CD14-positive monocyte (primary cell): ENCODE results near the gene EME2. TPM values are rescaled to one million over a fixed set of nuclear protein-coding genes. Genes with fewer than 3 reads are reported as not detected.

Experiments used
- DNase-seq, 3 donors: peaks; one replicate each; pipeline ENCODE4 v3.0.0-alpha.2; 2011 to 2022
- H2AFZ ChIP-seq: 2 replicates; pipeline ENCODE4 v1.6.0; 2012; ENCODE audit warnings: mild to moderate bottlenecking, low read depth, low read length, inconsistent platforms; ENCODE audit not compliant: insufficient read depth, poor library complexity, severe bottlenecking
- H3K27ac ChIP-seq, 2 donors: 1 replicate in 1 of 2; 2 replicates in 1 of 2; pipeline ENCODE4 v1.5.1; 2012 to 2013; ENCODE audit warnings: low read length in 2 of 2, control low read depth in 1 of 2, inconsistent platforms in 1 of 2, low read depth in 1 of 2, mild to moderate bottlenecking in 1 of 2
- H3K27me3 ChIP-seq, 2 donors: one replicate each; pipeline versions ENCODE4 v1.6.0 to v1.6.1; 2011 to 2013; ENCODE audit warnings: low read length in 2 of 2; ENCODE audit not compliant: control insufficient read depth in 2 of 2, insufficient read depth in 2 of 2
- H3K36me3 ChIP-seq, 2 donors: replicated peaks in 1 of 2; 1 replicate in 1 of 2; 2 replicates in 1 of 2; pipeline versions ENCODE4 v1.5.1 to v1.6.1; 2012 to 2013; ENCODE audit warnings: low read length in 2 of 2, control low read depth in 1 of 2, inconsistent platforms in 1 of 2, mild to moderate bottlenecking in 1 of 2; ENCODE audit not compliant: insufficient read depth in 2 of 2, control insufficient read depth in 1 of 2
- H3K4me1 ChIP-seq, 2 donors: 1 replicate in 1 of 2; 2 replicates in 1 of 2; pipeline versions ENCODE4 v1.5.1 to v1.6.1; 2012 to 2013; ENCODE audit warnings: low read length in 2 of 2, control low read depth in 1 of 2, inconsistent platforms in 1 of 2, mild to moderate bottlenecking in 1 of 2, moderate library complexity in 1 of 2; ENCODE audit not compliant: insufficient read depth in 2 of 2, control insufficient read depth in 1 of 2
- H3K4me2 ChIP-seq: replicated peaks from 2 replicates; pipeline ENCODE3; 2012; ENCODE audit warnings: low read length, moderate library complexity, mild to moderate bottlenecking; ENCODE audit not compliant: poor library complexity, severe bottlenecking; ENCODE audit errors: extremely low read depth
- H3K4me3 ChIP-seq, 3 experiments: fragments of 200-600 bp in 1 of 3; sonication (generic) in 1 of 3; replicated peaks in 1 of 3; 1 replicate in 2 of 3; 2 replicates in 1 of 3; pipeline ENCODE4 v1.5.1; 2011 to 2013; ENCODE audit warnings: low read length in 3 of 3, mild to moderate bottlenecking in 3 of 3, control low read depth in 2 of 3, low read depth in 2 of 3, inconsistent platforms in 1 of 3, moderate library complexity in 1 of 3
- H3K79me2 ChIP-seq: 2 replicates; pipeline ENCODE4 v1.6.0; 2012; ENCODE audit warnings: mild to moderate bottlenecking, control low read depth, inconsistent platforms, low read length, moderate library complexity; ENCODE audit not compliant: insufficient read depth
- H3K9ac ChIP-seq: 2 replicates; pipeline ENCODE4 v1.6.0; 2017; ENCODE audit warnings: low read length, mild to moderate bottlenecking; ENCODE audit not compliant: insufficient read depth, poor library complexity, severe bottlenecking
- H3K9me3 ChIP-seq, 2 donors: replicated peaks in 1 of 2; 1 replicate in 1 of 2; 2 replicates in 1 of 2; pipeline versions ENCODE4 v1.5.1 to v1.6.1; 2012 to 2013; ENCODE audit warnings: low read length in 2 of 2, control low read depth in 1 of 2; ENCODE audit not compliant: control insufficient read depth in 1 of 2, insufficient read depth in 1 of 2
- H4K20me1 ChIP-seq: 2 replicates; pipeline ENCODE4 v1.6.0; 2012; ENCODE audit warnings: mild to moderate bottlenecking, low read length, control low read depth, moderate library complexity; ENCODE audit not compliant: insufficient read depth
- H3K27ac Mint-ChIP-seq, 7 donors: one replicate each; pipeline ENCODE4 v1.8.0; 2020; ENCODE audit warnings: mild to moderate bottlenecking in 7 of 7, mixed read lengths in 7 of 7, moderate library complexity in 6 of 7, inconsistent platforms in 2 of 7
- H3K27me3 Mint-ChIP-seq, 3 donors: one replicate each; pipeline ENCODE4 v1.8.0; 2021 to 2022; ENCODE audit warnings: low read depth in 3 of 3, mild to moderate bottlenecking in 3 of 3, mixed read lengths in 3 of 3, moderate library complexity in 3 of 3, inconsistent platforms in 1 of 3
- H3K36me3 Mint-ChIP-seq, 2 donors: one replicate each; pipeline ENCODE4 v1.8.0; 2020; ENCODE audit warnings: mixed read lengths in 2 of 2, inconsistent platforms in 1 of 2, mild to moderate bottlenecking in 1 of 2
- H3K4me1 Mint-ChIP-seq: one replicate; pipeline ENCODE4 v1.8.0; 2020; ENCODE audit warnings: mild to moderate bottlenecking, mixed read lengths
- H3K4me3 Mint-ChIP-seq, 2 donors: one replicate each; pipeline ENCODE4 v1.8.0; 2020; ENCODE audit warnings: mild to moderate bottlenecking in 2 of 2, mixed read lengths in 2 of 2, moderate library complexity in 1 of 2
- H3K9me3 Mint-ChIP-seq, 7 donors: one replicate each; pipeline ENCODE4 v1.8.0; 2020 to 2022; ENCODE audit warnings: mixed read lengths in 7 of 7, mild to moderate bottlenecking in 6 of 7, moderate library complexity in 6 of 7, inconsistent platforms in 2 of 7
- CTCF ChIP-seq: fragments of 200-600 bp; IDR thresholded peaks from one replicate; pipeline ENCODE4 v1.8.0; 2022; ENCODE audit warnings: antibody characterized with exemption, mild to moderate bottlenecking
- WGBS: methylation state at CpG from one replicate; pipeline ENCODE4 v1.1.5; 2013; ENCODE audit warnings: missing lambda C conversion rate; ENCODE audit not compliant: insufficient coverage; 5-methylcytosine and 5-hydroxymethylcytosine counted together
- intact Hi-C, 2 donors: fragments of 100-400 bp; cut with micrococcal nuclease; formaldehyde crosslinking; loops; one replicate each; pipeline versions ENCODE4 v1.15.0 to v1.15.1; 2023
- polyA plus RNA-seq, 3 donors: library from polyadenylated mRNA; depleted of rRNA in 1 of 3; unstranded in 2 of 3; stranded (reverse) in 1 of 3; fragments of 300-500 nt in 2 of 3; fragments of >200 nt in 1 of 3; fragmentation: Illumina TruSeq in 2 of 3; gene quantifications; 1 replicate in 2 of 3; 2 replicates in 1 of 3; pipeline ENCODE4 v1.2.3, GENCODE V29; 2012 to 2021

The EME2 gene
- polyA plus RNA-seq, 3 donors: 0.26 to 36.6 (median 0.48) TPM

- H3K27me3 Mint-ChIP-seq: peaks cover 0 to 1% (median 0%) of the 10 kb centered on the region in 3 donors
- 95% methylated on average over 18 of the region's 18 CpGs for WGBS
- H3K4me2 ChIP-seq: no peak overlapping the region
- no peak for DNase-seq
- H3K9me3 ChIP-seq: no peaks in the 10 kb centered on the region
- H3K4me1 Mint-ChIP-seq: peaks cover 9% of the 10 kb centered on the region
- H3K79me2 ChIP-seq: peaks cover 8% of the 10 kb centered on the region
- no peak overlapping the region for H3K4me3 Mint-ChIP-seq
- H3K36me3 ChIP-seq: peaks cover 72% of the 10 kb centered on the region in 2 donors
- peaks cover 10 to 14% of the 10 kb centered on the region in 2 donors for H3K4me1 ChIP-seq
- H2AFZ ChIP-seq: no peak overlapping the region
- H3K36me3 Mint-ChIP-seq: peaks cover 35 to 61% of the 10 kb centered on the region in 2 donors
- no peaks in the 10 kb centered on the region for H3K27me3 ChIP-seq
- H3K9me3 Mint-ChIP-seq: peaks cover 0 to 2% (median 0%) of the 10 kb centered on the region in 7 donors
- H3K9ac ChIP-seq: no peak overlapping the region
- no peak overlapping the region for H3K27ac Mint-ChIP-seq
- H3K27ac ChIP-seq: no peak overlapping the region
- H4K20me1 ChIP-seq: peaks cover 40% of the 10 kb centered on the region
- TF ChIP-seq CTCF: no peak
- intact Hi-C loops: no loop called here
- no peak overlapping the region for H3K4me3 ChIP-seq
Measured at GRCh38 chr16:1766701-1767100, 5.9 kb upstream of the EME2 start.

- WGBS: 96% methylated on average over 31 of the region's 42 CpGs
- no peak overlapping the region for H3K4me2 ChIP-seq
- H3K27me3 ChIP-seq: no peaks in the 10 kb centered on the region
- no peak overlapping the region for H2AFZ ChIP-seq
- DNase-seq: no peak
- H3K4me3 ChIP-seq: no peak overlapping the region
- peaks cover 0 to 2% (median 0%) of the 10 kb centered on the region in 7 donors for H3K9me3 Mint-ChIP-seq
- peaks cover 47% of the 10 kb centered on the region for H4K20me1 ChIP-seq
- H3K27ac Mint-ChIP-seq: no peak overlapping the region
- H3K4me3 Mint-ChIP-seq: no peak overlapping the region
- H3K79me2 ChIP-seq: peaks cover 14% of the 10 kb centered on the region
- H3K4me1 ChIP-seq: peaks cover 16 to 21% of the 10 kb centered on the region in 2 donors
- no peaks in the 10 kb centered on the region for H3K9me3 ChIP-seq
- H3K36me3 ChIP-seq: peaks cover 66% of the 10 kb centered on the region in 2 donors
- H3K36me3 Mint-ChIP-seq: peaks cover 32 to 57% of the 10 kb centered on the region in 2 donors
- no peak for TF ChIP-seq CTCF
- H3K9ac ChIP-seq: no peak overlapping the region
- peaks cover 16% of the 10 kb centered on the region for H3K4me1 Mint-ChIP-seq
- H3K27ac ChIP-seq: no peak overlapping the region
- intact Hi-C loops: no loop called here
- peaks cover 0 to 1% (median 0%) of the 10 kb centered on the region in 3 donors for H3K27me3 Mint-ChIP-seq
Measured at GRCh38 chr16:1767116-1767994, 5.3 kb upstream of the EME2 start.
